HEK293T (cell line): ENCODE data around the gene COG1.

Source experiments
- ARNT ChIP-seq: fragments of 450-650 bp; IDR thresholded peaks from 2 replicates; pipeline ENCODE4 v1.6.1; 2017; ENCODE audit warnings: mild to moderate bottlenecking
- BHLHE40 ChIP-seq: fragments of 450-650 bp; IDR thresholded peaks from 2 replicates; pipeline ENCODE4 v1.6.1; 2016; ENCODE audit warnings: mild to moderate bottlenecking, moderate library complexity, borderline replicate concordance
- FOXA1 ChIP-seq: fragments of 450-650 bp; IDR thresholded peaks from 2 replicates; pipeline ENCODE4 v1.6.1; 2016; ENCODE audit warnings: mild to moderate bottlenecking
- FOXK2 ChIP-seq: fragments of 450-650 bp; IDR thresholded peaks from 2 replicates; pipeline ENCODE4 v1.6.1; 2016; ENCODE audit warnings: mild to moderate bottlenecking
- FOXM1 ChIP-seq: fragments of 450-650 bp; IDR thresholded peaks from 2 replicates; pipeline ENCODE4 v1.6.1; 2017; ENCODE audit warnings: mild to moderate bottlenecking, borderline replicate concordance
- HDGF ChIP-seq: fragments of 450-650 bp; IDR thresholded peaks from 2 replicates; pipeline ENCODE4 v1.6.1; 2017; ENCODE audit warnings: antibody characterized with exemption, borderline replicate concordance
- SP1 ChIP-seq: fragments of 450-650 bp; IDR thresholded peaks from 2 replicates; pipeline ENCODE4 v1.6.1; 2017
- TARDBP ChIP-seq: fragments of 450-650 bp; IDR thresholded peaks from 2 replicates; pipeline ENCODE4 v1.6.1; 2016
- TF ChIP-seq, protein P1 (sequence below): fragments of 450-650 bp; IDR thresholded peaks from 2 replicates; pipeline ENCODE4 v1.6.1; 2016

DNA sequence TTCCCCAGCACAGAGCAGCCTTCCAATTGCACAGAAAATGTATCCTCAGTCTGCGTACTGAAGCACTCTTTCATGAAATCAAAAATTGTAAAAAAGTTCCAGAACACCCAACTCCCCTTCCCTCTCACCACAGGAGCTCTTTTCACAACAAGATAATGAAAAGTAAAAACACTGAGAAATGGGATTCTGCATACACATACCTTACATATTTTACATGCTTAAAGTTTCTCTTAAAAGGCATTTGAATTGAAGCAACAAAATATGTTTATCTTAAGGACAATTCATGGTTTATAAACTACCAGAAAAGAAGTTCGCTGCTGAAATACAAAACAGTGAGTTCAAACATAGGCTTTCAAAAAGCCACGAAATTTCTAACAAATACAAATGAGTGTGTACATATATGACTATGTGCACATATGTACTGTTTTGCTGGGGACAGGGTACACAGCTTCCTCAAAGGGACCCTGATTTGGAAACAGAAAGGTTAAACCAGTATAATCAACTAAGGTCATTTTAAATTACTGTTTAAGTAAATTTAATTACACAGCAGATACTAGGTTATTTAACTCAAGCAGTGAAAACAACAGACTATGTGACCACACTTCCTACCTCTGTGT, 33.8 kb downstream of the COG1 start:
- TF ChIP-seq HDGF (no peak), BHLHE40 (no peak), FOXM1 (no peak), ARNT (no peak), SP1 (no peak), FOXA1 (no peak), FOXK2 (no peak), TARDBP (no peak)
- TF ChIP-seq, protein P1, sequence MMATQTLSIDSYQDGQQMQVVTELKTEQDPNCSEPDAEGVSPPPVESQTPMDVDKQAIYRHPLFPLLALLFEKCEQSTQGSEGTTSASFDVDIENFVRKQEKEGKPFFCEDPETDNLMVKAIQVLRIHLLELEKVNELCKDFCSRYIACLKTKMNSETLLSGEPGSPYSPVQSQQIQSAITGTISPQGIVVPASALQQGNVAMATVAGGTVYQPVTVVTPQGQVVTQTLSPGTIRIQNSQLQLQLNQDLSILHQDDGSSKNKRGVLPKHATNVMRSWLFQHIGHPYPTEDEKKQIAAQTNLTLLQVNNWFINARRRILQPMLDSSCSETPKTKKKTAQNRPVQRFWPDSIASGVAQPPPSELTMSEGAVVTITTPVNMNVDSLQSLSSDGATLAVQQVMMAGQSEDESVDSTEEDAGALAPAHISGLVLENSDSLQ = no peak
